ENCODE data around the gene ELMO3.

Gene ELMO3

DNA sequence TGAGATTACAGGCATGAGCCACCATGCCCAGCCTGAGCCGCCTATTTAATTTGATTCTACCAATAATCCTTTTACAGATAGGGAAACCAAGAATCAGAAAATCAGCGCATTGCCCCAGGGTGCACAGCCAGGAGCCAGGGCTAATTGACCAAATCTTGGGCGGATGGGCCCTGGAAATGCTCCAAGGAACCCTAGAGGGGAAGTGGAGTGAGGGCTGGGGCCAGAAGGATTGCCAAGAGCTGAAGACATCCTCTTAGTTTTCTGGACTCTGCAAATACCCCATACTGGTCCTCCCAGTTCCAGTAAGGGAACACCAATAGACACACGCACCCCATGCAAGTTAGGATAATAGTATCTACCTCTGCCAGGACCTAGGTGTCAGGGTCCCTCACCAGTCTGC lies 44.5 kb downstream of the ELMO3 start:
- no peak for DNase-seq (ENCODE audit: low read depth)

GRCh38 chr16:67244387-67245185 lies 45.7 kb downstream of the ELMO3 start:
- peak; percentile 61 for DNase-seq (ENCODE audit: low read depth)

- DNase-seq (ENCODE audit: low read depth): no peak
These were observed 46.3 kb downstream of the ELMO3 start for GRCh38 chr16:67245186-67245585.

DNA sequence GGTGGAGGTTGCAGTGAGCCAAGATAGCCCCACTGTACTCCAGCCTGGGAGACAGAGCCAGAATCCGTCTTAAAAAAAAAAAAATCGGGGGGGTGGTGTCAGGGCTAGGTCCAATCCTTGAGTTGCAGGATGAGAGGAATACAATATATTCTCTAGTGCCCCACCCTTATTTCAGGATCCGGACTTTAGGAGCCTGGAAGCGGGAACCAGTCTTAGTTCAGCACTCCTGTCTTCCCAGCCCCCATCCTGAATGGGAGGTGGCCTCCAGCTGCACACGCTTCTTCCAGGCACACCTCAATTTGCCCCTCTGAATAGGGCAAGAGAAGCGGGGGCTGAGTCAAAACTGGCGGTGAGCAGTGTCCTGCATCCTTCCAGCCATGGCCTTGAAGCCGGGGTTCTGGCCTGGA lies 46.7 kb downstream of the ELMO3 start:
- DNase-seq (ENCODE audit: low read depth): no peak

- DNase-seq (ENCODE audit: low read depth): peak; percentile 21
These were observed 47.3 kb downstream of the ELMO3 start for GRCh38 chr16:67246081-67246755.

DNA sequence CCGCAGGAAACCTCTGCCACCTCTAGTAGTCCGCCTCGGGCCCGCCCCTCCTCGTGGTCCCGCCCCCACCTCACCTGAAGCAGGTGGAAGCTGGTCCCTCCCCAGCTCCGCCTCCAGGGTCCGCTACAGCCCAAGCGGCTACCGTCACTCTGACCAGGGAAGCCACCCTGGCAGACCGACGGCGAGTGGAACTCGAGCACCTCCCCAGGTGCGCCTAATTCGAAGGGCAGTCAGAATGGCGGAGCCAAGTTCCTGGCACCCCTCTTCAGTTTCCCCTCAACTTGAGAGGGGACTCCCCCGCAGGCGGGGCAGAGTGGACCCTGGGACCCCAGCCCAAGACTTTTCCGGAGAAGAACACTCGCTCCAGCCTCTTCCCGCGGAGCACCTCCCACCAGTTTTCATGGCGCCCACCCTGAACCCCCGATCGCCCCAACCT lies 47.8 kb downstream of the ELMO3 start:
- no peak for DNase-seq (ENCODE audit: low read depth)

DNA sequence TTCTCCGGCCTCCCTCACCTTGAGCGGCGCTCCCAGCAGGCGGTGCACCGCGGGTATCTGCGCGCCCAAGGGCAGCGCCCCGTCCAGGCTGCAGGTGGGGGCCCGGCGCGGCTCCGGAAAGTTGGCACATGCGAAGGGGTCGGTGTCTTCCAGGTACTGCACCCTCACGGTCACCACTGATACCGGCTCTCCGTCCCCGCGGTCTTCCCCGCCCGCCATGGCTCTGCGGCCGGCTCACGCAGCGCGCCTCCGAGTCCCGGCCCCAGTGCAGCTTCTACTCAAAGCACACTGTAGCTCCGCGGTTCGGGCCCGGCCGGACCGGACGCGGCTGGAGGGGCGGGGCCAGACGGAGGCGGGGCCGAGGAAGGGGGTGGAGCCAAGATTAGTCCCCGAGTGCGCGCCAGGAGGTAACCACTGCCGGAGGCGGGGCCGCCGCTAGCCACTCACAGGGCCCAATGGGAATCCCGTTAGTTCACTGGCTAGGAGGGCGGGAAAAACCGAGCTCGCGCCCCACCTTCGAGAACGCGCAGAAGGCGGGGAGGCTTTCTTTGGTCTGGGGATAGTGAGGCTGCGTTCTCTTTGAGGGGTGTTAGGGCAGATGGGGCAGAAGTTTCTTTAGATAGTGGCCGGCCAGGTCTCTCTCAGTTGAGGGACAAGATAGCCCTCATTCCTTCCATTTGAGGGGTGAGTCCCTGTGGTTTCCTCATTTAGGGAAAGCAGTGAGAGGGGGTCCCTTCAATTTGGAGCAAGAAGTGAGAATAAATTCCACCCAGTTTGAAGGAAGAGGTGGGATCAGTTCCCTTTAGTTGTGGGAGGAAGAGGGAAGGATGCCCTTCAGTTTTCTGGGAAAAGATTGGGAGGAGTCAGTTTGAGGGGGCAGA lies 48.5 kb downstream of the ELMO3 start, which contains the start of gene FHOD1:
Gene FHOD1 (minus strand): TSS at position 290 of the 881 bp plus-strand sequence. CDS start 71 bp downstream, at position 219.
- DNase-seq (ENCODE audit: low read depth): peak; percentile 95

- DNase-seq (ENCODE audit: low read depth): no peak
These were observed 49.1 kb downstream of the ELMO3 start for GRCh38 chr16:67248073-67248400.

- DNase-seq (ENCODE audit: low read depth): no peak
These were observed 49.7 kb downstream of the ELMO3 start, which contains the start of gene SLC9A5 for GRCh38 chr16:67248401-67249177. TSS of gene SLC9A5 (plus strand) at chr16:67248979. CDS start at chr16:67249015, 36 bp downstream.

DNA sequence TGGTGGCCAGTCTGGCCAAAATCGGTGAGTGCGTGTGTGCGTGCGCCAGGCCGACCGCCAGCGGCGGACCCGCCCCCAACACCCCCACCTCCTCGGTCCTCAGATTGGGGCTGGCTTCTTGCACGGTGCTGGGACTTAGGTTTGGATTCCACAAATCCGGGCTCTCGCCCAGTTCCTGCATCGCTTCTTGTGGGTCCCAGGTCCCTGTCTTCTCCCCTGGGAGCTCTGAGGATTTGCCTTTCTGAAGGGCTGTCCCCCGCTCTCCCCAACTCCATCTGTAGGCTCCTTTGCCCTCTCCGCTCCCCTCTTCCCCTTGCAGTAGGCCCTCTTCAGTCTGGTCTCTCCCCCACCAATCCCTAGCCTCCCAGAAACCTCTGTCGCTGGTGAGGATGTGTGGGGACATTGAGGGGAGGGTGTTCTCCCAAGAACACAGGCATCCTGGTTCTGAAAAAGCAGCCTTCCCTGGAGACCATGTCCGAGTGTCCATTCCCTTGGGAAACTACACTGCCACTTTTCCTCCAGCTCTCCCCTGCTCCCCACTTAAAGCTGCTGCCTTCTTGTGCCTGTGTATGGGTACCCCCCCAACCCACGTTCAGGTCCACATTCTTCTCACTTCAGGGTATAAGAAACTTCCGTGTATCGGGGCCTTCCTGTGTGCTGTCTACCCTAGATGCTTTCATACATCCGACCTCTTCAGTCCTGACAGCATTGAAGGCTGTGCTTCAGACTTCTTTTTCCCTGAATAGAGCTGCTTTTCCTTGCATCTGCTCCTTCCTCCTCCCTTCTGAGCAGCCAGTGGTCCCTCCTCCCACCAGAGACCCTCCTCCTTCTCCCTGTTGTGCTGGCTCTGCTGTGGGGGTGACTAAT lies 50.5 kb downstream of the ELMO3 start:
- no peak for DNase-seq (ENCODE audit: low read depth)

DNA sequence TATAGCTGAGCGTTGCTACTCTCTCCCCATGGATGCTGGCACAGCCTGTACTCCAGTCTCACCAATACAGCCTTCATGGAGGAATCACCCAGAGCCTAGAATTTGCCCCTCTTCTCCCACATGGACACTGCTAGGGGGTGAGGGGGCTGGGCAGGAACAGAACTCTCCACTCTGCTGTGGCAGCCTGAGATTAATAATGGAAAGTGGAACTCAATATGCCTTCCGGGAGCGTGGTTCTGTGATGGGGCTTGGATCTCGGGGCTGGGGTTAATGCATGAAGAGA lies 51.1 kb downstream of the ELMO3 start:
- no peak for DNase-seq (ENCODE audit: low read depth)

GRCh38 chr16:67252609-67253497 lies 53.9 kb downstream of the ELMO3 start:
- DNase-seq (ENCODE audit: low read depth): no peak

Data from stimulated activated CD8-positive, alpha-beta memory T cell treated with anti-CD3 and anti-CD28 coated beads, Interleukin-15, amount 100 ng/mL, for 1 hour (primary cell).